Measurements from ENCODE around the gene BCL7B.
"Not testable (repeated sequence)": the region's sequence is repeated elsewhere in the genome, so short reads cannot be mapped to it uniquely, and the experiment has no call there.

BCL7B gene

DNA sequence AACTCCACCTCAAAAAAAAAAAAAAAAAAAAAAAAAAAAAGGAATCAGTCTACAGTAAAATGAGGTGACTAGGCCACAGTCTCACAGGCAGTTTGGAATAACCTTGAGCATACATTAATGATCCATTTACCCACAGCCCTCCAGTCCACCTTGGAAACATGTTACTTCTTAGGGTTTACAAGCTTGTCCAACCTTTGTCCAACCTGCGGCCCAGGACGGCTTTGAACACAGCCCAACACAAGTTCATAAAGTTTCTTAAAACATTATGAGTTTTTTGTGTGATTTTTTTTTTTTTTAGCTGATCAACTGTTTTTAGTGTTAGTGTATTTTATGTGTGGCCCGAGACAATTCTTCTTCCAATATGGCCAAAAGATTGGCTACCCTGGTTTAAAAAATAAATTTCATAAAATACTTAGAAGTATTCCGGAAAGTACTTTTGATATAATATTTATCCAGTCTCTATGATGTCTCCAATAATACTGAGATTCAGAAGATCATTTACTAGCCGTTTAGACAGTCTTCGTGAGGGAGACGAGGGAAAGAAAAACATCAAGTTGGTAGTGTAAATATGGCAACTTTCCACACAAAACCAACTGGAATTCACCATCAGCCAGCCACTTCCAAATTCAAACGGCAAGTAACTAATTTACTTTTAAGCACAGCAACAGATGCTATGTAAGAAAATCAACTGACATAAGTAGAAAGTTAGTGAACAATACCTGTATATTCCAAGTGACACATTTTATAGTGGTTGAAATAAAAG, 45.3 kb downstream of the BCL7B start:
- TF ChIP-seq ZNF274 (IDR thresholded peaks at IDR 0.05; ENCODE audit: low read depth, low read length), result no peak
- H3K4me3 ChIP-seq (ENCODE audit: low read length), result no peak overlapping the region

DNA sequence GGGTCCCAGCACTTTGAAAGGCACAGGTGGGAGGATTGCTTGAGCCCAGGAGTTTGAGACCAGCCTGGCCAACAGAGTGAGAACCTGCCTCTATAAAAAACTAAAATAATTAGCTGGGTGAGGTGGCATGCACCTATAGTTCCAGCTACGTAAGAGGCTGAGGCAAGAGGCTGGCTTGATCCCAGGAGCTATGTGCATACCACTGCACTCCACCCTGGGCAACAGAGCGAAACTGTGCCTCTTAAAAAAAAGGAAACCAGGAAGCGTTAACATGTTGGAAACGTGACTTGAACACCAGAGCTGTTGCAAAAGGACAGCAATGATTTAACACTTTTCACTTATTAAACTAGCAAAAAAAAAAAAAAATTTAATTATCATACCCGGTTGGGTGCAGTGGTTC, 48.0 kb downstream of the BCL7B start:
- no peak overlapping the region for H3K4me3 ChIP-seq (ENCODE audit: low read length)
- no peak for TF ChIP-seq ZNF274 (IDR thresholded peaks at IDR 0.05; ENCODE audit: low read depth, low read length)

DNA sequence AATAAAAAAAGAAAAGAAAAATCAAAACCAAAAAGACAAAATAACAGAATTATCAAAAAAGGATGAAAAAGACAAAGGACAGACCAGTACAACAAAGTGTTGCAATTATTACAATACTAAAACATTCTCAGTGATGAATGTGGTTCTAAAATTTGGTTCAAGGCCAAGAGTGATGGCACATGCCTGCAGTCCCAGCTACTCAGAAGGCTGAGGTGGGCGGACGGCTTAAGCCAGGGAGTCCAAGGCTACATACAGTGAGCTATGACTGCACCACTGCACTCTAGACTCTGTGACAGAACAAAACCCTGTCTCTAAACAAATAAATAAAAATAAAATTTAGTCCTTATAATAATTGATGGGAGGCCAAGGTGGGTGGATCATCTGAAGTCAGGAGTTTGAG, 49.9 kb downstream of the BCL7B start:
- no peak for TF ChIP-seq ZNF274 (IDR thresholded peaks at IDR 0.05; ENCODE audit: low read depth, low read length)
- no peak overlapping the region for H3K4me3 ChIP-seq (ENCODE audit: low read length)

DNA sequence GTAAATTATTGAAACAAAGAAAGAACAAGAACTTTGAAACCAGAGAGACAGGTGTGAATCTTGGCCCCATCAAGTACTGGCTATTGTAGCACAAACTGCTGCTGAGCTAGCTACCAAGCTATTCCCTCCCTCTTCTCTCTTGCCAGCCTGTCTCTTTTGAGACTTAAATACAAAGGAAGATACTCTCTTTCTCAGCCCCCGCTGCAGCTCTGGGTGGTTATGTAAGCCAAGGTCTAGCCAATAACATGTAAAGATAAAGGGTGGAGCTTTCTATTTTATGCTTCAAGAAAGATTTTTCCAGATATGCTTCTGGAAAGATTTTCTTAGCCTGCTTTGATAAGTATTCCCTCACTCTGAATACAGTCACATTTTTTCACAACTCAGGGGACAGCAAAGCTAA, 52.6 kb downstream of the BCL7B start:
- TF ChIP-seq ZNF274 (IDR thresholded peaks at IDR 0.05; ENCODE audit: low read depth, low read length), result no peak
- no peak overlapping the region for H3K4me3 ChIP-seq (ENCODE audit: low read length)

DNA sequence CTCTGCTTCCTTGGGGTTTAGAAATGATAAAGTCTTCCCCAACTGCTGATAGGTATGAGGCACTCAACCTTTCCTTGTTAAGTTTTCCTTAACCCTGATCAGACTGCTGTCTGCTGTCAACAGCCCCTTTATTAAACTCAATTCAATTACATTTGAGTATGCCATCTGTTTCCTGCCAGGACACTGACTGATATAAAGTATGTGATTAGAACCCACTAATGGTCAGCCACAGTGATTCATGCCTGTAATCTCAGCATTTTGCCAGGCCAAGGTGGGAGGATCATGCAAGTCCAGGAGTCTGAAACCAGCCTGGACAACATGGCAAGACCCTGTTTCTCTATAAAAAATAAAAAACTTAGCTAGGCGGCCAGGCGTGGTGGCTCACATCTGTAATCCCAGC, 53.5 kb downstream of the BCL7B start:
- H3K4me3 ChIP-seq (ENCODE audit: low read length), result no peak overlapping the region
- no peak for TF ChIP-seq ZNF274 (IDR thresholded peaks at IDR 0.05; ENCODE audit: low read depth, low read length)

DNA sequence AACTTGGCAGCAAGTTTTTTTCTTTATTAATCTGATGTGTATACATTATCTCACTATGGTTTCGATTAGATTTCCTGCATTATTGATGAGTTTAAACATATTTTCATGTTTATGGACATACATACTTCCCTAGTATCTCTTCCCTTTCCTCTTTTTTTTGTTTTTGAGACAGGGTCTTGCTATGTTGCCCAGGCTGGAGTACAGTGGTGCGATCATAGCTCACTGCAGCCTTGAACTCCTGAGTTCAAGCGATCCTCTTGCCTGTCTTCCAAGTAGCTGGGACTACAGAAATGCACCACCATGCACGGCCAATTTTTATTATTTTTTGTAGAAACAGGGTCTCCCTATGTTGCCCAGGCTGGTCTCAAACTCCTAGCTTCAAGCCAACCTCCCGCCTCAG, 54.3 kb downstream of the BCL7B start:
- no peak for TF ChIP-seq ZNF274 (IDR thresholded peaks at IDR 0.05; ENCODE audit: low read depth, low read length)
- H3K4me3 ChIP-seq (ENCODE audit: low read length), result no peak overlapping the region

DNA sequence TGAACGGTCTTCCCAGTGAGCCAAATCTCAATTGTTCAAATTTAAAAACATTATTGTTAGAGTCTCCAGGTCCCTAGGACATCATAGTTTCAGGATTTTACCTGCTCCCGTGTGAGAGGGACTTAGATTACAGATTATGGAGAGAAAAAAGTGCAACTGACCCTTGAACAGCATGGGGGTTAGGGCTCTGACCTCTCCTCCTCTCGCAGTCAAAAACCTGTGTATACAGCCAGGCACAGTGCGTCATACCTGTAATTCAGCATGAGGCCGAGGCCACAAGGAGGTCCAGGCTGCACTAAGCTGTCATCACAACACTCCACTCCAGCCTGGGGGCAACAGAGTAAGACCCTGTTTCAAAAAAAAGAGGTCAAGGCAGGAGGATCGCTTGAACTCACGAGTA, 60.9 kb downstream of the BCL7B start:
- H3K4me3 ChIP-seq (ENCODE audit: low read length), result no peak overlapping the region
- TF ChIP-seq ZNF274 (IDR thresholded peaks at IDR 0.05; ENCODE audit: low read depth, low read length), result no peak

DNA sequence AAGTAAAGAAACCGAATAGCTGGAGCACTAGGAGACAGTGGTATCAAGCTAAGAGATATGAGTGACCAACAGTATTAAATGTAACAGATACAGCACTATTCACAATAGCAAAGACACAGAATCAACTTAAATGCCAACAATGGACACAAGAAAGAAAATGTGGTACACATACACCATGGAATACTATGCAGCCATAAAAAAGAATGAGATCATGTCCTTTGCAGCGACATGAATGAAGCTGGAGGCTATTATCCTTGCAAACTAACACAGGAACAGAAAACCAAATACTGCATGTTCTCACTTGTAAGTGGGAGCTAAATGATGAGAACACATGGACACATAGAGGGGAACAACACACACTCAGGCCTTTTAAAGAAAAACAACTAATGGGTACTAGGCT, 62.0 kb downstream of the BCL7B start:
- H3K4me3 ChIP-seq (ENCODE audit: low read length), result not testable (repeated sequence)

DNA sequence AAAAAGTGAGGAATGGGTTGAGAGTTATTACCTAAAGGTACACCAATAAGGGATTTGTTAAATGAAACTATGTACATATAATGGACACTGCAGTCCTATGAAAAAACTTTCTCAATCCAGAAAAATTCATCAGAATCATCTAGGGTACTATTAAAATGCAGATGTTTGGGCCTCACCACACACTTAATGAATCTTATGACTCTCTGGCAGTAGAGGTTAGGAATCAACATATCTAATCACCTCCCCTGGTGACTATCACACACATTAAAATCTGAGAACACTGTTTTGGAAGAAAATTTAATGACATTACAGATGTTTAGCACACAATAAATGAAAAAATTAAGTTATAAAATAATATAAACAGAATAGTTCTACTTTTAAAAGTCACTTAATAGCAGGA, 67.5 kb downstream of the BCL7B start:
- TF ChIP-seq ZNF274 (IDR thresholded peaks at IDR 0.05; ENCODE audit: low read depth, low read length), result no peak
- H3K4me3 ChIP-seq (ENCODE audit: low read length), result no peak overlapping the region

DNA sequence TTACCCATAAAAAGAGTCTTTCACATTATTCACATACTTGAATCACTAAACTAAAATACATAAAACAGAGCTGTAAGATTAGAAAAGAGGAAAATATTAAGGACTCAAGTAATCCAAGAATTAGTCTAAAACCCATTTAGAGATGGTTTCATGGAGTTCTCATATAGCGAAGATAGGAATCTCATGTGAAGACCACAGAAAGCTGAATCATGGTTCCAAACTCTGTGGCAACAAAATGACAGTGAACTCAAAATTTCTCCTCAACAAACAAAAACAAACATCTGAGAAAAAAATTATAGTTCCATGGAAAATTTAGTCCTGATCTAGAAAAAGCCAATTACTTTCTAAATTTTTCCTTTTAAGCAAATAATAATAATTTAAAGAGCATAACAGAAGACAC, 70.0 kb downstream of the BCL7B start:
- H3K4me3 ChIP-seq (ENCODE audit: low read length), result no peak overlapping the region
- TF ChIP-seq ZNF274 (IDR thresholded peaks at IDR 0.05; ENCODE audit: low read depth, low read length), result no peak
